Measurements from ENCODE around the gene SYTL3.

Gene SYTL3

DNA sequence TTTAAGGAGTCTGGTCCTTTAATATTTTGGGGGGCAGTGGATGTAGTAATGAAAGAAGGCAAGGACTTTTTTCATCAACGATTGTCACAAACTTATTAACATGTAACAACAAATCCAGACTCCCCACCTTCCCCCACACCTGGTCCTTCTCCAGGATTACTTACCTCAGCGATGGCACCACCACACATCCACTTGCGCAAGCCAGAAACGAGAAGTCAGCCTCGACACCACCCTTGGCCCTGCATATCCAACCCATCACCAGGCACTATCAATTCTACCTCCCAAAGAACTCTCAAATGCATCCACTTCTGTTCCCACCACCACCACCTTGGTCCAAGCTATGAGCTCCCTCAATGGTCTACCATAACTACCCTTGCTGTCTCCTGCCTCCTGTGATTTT, 162.8 kb downstream of the SYTL3 start:
- H3K27me3 Mint-ChIP-seq = no peaks in the 10 kb centered on the region
- DNase-seq = no peak
- H3K4me3 Mint-ChIP-seq = peak overlapping the region; percentile 68 to 97
- no peak for ATAC-seq (replicated peaks)
- peaks cover 0 to 5% of the 10 kb centered on the region in 2 donors for H3K9me3 Mint-ChIP-seq
- peaks cover 58 to 89% of the 10 kb centered on the region in 2 donors for H3K36me3 Mint-ChIP-seq
- H3K4me1 Mint-ChIP-seq = peaks cover 53 to 94% of the 10 kb centered on the region in 2 donors
- H3K27ac Mint-ChIP-seq = peak overlapping the region; percentile 98

DNA sequence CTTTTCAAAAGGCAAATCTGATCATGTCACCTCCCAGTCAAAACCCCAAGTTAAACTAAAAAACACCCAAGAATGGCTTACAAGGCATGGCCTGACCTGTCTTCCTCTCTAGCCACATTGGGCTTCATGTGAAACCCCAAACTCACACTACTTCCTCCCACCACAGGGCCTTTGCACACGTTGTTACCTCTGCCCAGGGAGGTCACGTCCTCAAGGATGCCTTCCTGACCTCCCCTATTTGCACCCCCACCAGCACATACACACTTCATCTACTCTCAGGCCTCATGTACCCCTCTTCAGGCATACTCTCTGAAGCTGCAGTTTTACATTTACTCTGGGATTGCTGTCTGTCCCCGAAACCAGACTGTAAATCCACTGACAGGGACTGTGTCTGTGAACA, 163.2 kb downstream of the SYTL3 start:
- peaks cover 0 to 5% of the 10 kb centered on the region in 2 donors for H3K9me3 Mint-ChIP-seq
- ATAC-seq (replicated peaks) (no peak), DNase-seq (no peak)
- peak overlapping the region; percentile 98 for H3K27ac Mint-ChIP-seq
- H3K4me3 Mint-ChIP-seq = peak overlapping the region; percentile 68 to 97
- peaks cover 50 to 94% of the 10 kb centered on the region in 2 donors for H3K4me1 Mint-ChIP-seq
- H3K27me3 Mint-ChIP-seq = no peaks in the 10 kb centered on the region
- peaks cover 58 to 89% of the 10 kb centered on the region in 2 donors for H3K36me3 Mint-ChIP-seq
